SK-N-SH treated with all-trans-retinoic acid at 6 μM for 48 hours (cell line): ENCODE measurements around the gene SLC12A7.

Source experiments
- ATAC-seq: fragments of 200-7000 bp; cut with Tn5 transposase; 3 replicates; pipeline ENCODE4 v1.9.1; 2020; ENCODE audit warnings: mild to moderate bottlenecking, moderate library complexity
- ARNTL ChIP-seq: fragments of 450-650 bp; formaldehyde crosslinking; IDR thresholded peaks from 2 replicates; pipeline ENCODE4 v1.5.0; 2020; ENCODE audit warnings: low read depth, mild to moderate bottlenecking, moderate library complexity, borderline replicate concordance
- BACH2 ChIP-seq: fragments of 250-450 bp; sonication (Bioruptor Pico); IDR thresholded peaks from 2 replicates; pipeline ENCODE4 v1.9.0; 2021; ENCODE audit warnings: mild to moderate bottlenecking, borderline replicate concordance
- CREB5 ChIP-seq: fragments of 250-450 bp; sonication (Bioruptor Pico); IDR thresholded peaks from 2 replicates; pipeline ENCODE4 v1.5.1; 2020; ENCODE audit warnings: low read depth, mild to moderate bottlenecking, moderate library complexity
- CSDC2 ChIP-seq: fragments of 250-450 bp; sonication (Bioruptor Pico); IDR thresholded peaks from 2 replicates; pipeline ENCODE4 v1.5.0; 2020; ENCODE audit warnings: mild to moderate bottlenecking, moderate library complexity
- CSRNP3 ChIP-seq: fragments of 250-450 bp; sonication (Bioruptor Pico); IDR thresholded peaks from 2 replicates; pipeline ENCODE4 v1.5.1; 2021; ENCODE audit warnings: mild to moderate bottlenecking, moderate library complexity
- ESRRG ChIP-seq: fragments of 250-450 bp; sonication (Bioruptor Pico); IDR thresholded peaks from 2 replicates; pipeline ENCODE4 v1.6.1; 2021; ENCODE audit warnings: mild to moderate bottlenecking
- ISL1 ChIP-seq: fragments of 250-450 bp; sonication (Bioruptor Pico); IDR thresholded peaks from 2 replicates; pipeline ENCODE4 v2.1.2; 2022; ENCODE audit warnings: mild to moderate bottlenecking, moderate library complexity
- OSR1 ChIP-seq: fragments of 250-450 bp; sonication (Bioruptor Pico); IDR thresholded peaks from 2 replicates; pipeline ENCODE4 v1.8.0; 2022; ENCODE audit warnings: moderate library complexity, mild to moderate bottlenecking, inconsistent platforms
- PATZ1 ChIP-seq: fragments of 250-450 bp; sonication (Bioruptor Pico); IDR thresholded peaks from 2 replicates; pipeline ENCODE4 v1.8.0; 2020; ENCODE audit warnings: mild to moderate bottlenecking, moderate library complexity, borderline replicate concordance
- PPARA ChIP-seq: fragments of 250-450 bp; sonication (Bioruptor Pico); IDR thresholded peaks from 2 replicates; pipeline ENCODE4 v1.5.0; 2020; ENCODE audit warnings: mild to moderate bottlenecking, borderline replicate concordance
- RARB ChIP-seq: fragments of 250-450 bp; sonication (Bioruptor Pico); IDR thresholded peaks from 2 replicates; pipeline ENCODE4 v1.8.0; 2021; ENCODE audit warnings: mild to moderate bottlenecking, moderate library complexity
- TCF4 ChIP-seq: fragments of 250-450 bp; sonication (Bioruptor Pico); IDR thresholded peaks from 2 replicates; pipeline ENCODE4 v1.8.0; 2021; ENCODE audit warnings: mild to moderate bottlenecking, moderate library complexity, borderline replicate concordance
- TOX ChIP-seq: fragments of 250-450 bp; sonication (Bioruptor Pico); IDR thresholded peaks from 2 replicates; pipeline ENCODE4 v1.8.0; 2021; ENCODE audit warnings: mild to moderate bottlenecking, moderate library complexity, borderline replicate concordance
- TSHZ2 ChIP-seq: fragments of 250-450 bp; sonication (Bioruptor Pico); IDR thresholded peaks from 2 replicates; pipeline ENCODE4 v1.5.0; 2020; ENCODE audit warnings: mild to moderate bottlenecking, moderate library complexity
- ZC3H10 ChIP-seq: fragments of 250-450 bp; sonication (Bioruptor Pico); IDR thresholded peaks from 2 replicates; pipeline ENCODE4 v1.5.1; 2021; ENCODE audit warnings: mild to moderate bottlenecking, moderate library complexity
- ZFP3 ChIP-seq: fragments of 250-450 bp; sonication (Bioruptor Pico); IDR thresholded peaks from 2 replicates; pipeline ENCODE4 v1.5.0; 2020; ENCODE audit warnings: mild to moderate bottlenecking, moderate library complexity
- ZFP30 ChIP-seq: fragments of 450-650 bp; formaldehyde crosslinking; IDR thresholded peaks from 2 replicates; pipeline ENCODE4 v1.5.0; 2022; ENCODE audit warnings: mild to moderate bottlenecking, moderate library complexity
- ZNF565 ChIP-seq: fragments of 450-650 bp; formaldehyde crosslinking; conservative IDR thresholded peaks from 2 replicates; pipeline ENCODE4 v1.5.0; 2020; ENCODE audit warnings: low read depth, mild to moderate bottlenecking, moderate library complexity
- ZNF70 ChIP-seq: fragments of 450-650 bp; formaldehyde crosslinking; IDR thresholded peaks from 2 replicates; pipeline ENCODE4 v1.5.0; 2020; ENCODE audit warnings: mild to moderate bottlenecking, moderate library complexity
- ZNF8 ChIP-seq: fragments of 450-650 bp; formaldehyde crosslinking; IDR thresholded peaks from 2 replicates; pipeline ENCODE4 v1.5.0; 2020; ENCODE audit warnings: mild to moderate bottlenecking, moderate library complexity

The SLC12A7 gene

GRCh38 chr5:1077491-1078020, 34.3 kb downstream of the SLC12A7 start (continued):
- TF ChIP-seq PATZ1 (no peak), ZFP3 (CRISPR knock-in tag) (no peak)

- TF ChIP-seq PATZ1 = no peak
- no peak for TF ChIP-seq CSDC2
- no peak for TF ChIP-seq CSRNP3 (CRISPR knock-in tag)
- no peak for TF ChIP-seq ARNTL (CRISPR knock-in tag)
- no peak for TF ChIP-seq CREB5 (CRISPR knock-in tag)
- TF ChIP-seq ZFP3 (CRISPR knock-in tag) = no peak
Observed at GRCh38 chr5:1077026-1077425, 34.8 kb downstream of the SLC12A7 start.

GRCh38 chr5:1076406-1076805, 35.5 kb downstream of the SLC12A7 start:
- ATAC-seq = no peak; the same call in 2 of the 3 replicates
- TF ChIP-seq TCF4 (CRISPR knock-in tag) (no peak), TOX (CRISPR knock-in tag) (no peak), PATZ1 (no peak), CSDC2 (no peak), OSR1 (CRISPR knock-in tag) (no peak), PPARA (CRISPR knock-in tag) (no peak), RARB (CRISPR knock-in tag) (no peak), ZNF70 (CRISPR knock-in tag) (no peak), ZFP3 (CRISPR knock-in tag) (no peak), BACH2 (CRISPR knock-in tag) (no peak), ISL1 (CRISPR knock-in tag) (no peak), CREB5 (CRISPR knock-in tag) (no peak), CSRNP3 (CRISPR knock-in tag) (no peak), ZC3H10 (CRISPR knock-in tag) (no peak), ZFP30 (no peak), ARNTL (CRISPR knock-in tag) (no peak), TSHZ2 (no peak), ESRRG (CRISPR knock-in tag) (no peak), ZNF565 (CRISPR knock-in tag) (no peak), ZNF8 (CRISPR knock-in tag) (no peak)

More at GRCh38 chr5:1077026-1077425, 34.8 kb downstream of the SLC12A7 start:
- ATAC-seq = no peak
